VCaP (cell line): ENCODE measurements around the gene TMEM107.

Experiments used
- H3K27ac ChIP-seq: fragments of 450-650 bp; 2 replicates; pipeline ENCODE4 v1.5.1; 2017
- TF ChIP-seq, protein P1 (sequence below): fragments of 450-650 bp; conservative IDR thresholded peaks from 2 replicates; pipeline ENCODE4 v1.5.1; 2017; ENCODE audit warnings: mild to moderate bottlenecking, moderate library complexity

The TMEM107 gene

DNA sequence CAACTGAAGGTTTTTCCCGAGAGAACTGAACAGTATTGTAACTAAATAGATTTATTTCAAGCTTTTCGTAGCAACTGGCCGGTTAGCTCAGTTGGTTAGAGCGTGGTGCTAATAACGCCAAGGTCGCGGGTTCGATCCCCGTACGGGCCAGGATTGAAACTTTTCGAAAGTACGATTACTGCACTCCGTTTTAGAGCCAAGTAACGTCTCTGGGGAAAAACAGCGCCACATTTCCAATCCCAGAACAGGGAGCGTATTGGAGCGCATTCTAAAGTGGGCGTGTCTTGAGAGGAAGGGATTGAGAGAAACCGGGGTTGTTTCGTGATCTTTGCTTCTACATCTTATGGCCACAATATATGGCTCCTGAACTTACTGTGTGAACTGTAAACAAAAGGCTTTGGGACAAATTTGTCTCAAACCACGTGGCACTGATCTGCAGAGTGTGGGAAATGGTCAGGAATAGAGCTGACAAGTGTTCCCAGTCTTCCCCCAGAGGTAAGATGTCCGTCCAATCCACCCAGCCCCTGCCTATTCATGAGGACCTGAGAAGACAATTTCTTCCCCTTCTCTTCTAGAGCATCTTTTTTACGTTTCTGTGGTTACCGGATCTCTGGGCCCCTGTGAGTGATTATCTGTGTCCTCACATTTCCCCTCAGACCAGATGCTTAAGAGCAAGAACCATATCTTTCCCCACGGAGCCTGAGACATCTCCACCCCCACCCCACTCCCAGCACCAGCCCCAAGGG is 11.5 kb upstream of the TMEM107 start:
- TF ChIP-seq, protein P1, sequence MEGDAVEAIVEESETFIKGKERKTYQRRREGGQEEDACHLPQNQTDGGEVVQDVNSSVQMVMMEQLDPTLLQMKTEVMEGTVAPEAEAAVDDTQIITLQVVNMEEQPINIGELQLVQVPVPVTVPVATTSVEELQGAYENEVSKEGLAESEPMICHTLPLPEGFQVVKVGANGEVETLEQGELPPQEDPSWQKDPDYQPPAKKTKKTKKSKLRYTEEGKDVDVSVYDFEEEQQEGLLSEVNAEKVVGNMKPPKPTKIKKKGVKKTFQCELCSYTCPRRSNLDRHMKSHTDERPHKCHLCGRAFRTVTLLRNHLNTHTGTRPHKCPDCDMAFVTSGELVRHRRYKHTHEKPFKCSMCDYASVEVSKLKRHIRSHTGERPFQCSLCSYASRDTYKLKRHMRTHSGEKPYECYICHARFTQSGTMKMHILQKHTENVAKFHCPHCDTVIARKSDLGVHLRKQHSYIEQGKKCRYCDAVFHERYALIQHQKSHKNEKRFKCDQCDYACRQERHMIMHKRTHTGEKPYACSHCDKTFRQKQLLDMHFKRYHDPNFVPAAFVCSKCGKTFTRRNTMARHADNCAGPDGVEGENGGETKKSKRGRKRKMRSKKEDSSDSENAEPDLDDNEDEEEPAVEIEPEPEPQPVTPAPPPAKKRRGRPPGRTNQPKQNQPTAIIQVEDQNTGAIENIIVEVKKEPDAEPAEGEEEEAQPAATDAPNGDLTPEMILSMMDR, result no peak
- H3K27ac ChIP-seq, result peak overlapping the region; percentile 72

DNA sequence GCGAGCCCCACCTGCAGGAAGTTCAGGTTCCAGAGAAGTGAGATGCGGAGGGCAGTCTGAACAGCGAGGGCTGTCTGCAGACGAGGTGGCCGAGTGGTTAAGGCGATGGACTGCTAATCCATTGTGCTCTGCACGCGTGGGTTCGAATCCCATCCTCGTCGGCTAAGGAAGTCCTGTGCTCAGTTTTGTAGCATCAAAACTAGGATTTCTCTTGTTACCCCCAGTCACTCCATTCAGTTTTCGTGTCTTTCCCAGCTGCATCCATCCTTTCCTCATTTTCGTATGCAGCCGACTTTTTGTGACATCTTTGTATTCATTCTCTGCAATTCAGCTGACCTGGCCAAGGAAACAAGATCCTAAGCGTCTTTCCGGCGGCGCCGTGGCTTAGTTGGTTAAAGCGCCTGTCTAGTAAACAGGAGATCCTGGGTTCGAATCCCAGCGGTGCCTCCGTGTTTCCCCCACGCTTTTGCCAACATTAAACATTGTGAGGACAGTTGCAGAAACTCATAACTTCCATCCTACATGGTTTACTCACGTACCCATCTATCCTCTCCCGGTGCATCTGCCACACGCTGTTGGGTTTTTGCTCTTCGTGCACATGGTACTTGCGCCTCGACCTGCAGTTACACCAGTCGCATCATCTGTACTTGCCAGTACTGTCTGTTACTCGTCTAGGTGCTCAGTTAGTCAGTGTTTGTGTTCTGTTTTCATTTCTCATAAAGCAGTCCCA is 10.8 kb upstream of the TMEM107 start:
- H3K27ac ChIP-seq, result peak overlapping the region; percentile 72
- TF ChIP-seq, protein P1, result no peak

DNA sequence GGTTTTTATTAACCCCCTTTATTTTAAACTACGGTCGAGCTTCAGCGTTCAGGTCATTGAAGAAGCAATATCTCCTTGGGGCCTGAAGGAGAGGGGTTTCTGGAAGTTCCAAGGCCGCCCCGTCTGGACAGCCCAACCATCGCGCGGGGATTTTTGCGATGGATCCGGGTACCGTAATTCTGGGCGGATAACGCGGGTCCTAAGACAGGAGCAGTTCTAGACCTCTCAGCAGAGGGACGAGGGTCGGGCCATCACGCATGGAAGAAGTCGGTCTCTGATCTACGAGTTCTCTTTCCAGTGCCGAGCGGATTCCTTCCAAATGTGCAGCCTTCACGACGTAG is 10.2 kb upstream of the TMEM107 start:
- TF ChIP-seq, protein P1, result peak; percentile 22; the same call in 1 of the 2 replicates
- H3K27ac ChIP-seq, result peak overlapping the region; percentile 72

DNA sequence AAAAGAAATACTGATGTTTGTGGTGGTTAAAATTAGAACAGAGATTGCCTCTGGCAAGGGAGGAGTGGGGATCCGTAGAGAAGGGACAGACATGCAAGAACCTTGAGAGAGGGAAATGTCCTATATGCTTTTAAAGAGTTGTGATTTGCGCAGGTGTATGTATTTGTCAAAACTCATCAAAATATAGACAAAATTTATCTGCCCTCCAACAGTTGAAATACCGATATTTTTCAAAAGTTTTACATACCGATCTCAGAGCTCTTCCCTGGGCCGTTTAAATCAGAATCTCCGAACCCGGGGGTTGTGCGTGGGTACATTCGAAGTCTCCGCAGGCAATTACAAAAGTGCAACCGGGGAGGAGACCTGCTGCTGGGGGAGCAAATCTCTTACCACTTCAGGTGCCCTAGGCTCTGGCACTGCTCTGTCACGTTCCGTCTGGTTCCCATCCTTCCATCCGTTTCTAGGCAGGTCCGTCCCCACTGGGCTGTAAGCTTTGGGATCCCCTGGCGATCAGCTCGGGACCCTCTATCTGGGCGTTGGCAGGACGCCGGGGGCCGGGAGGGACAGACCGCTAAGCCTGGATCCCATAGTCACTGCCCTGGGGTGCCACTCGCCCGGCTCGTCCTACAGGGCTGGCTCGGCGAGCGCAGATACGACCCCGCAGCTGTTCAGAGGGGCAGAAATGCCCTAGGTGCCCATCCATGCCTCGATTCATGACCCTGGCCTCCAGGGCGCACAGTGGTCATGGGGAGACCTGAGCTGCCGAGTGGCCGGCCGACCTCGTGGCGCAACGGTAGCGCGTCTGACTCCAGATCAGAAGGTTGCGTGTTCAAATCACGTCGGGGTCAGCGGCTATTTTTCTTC is 9.6 kb upstream of the TMEM107 start:
- H3K27ac ChIP-seq, result peak overlapping the region; percentile 72

DNA sequence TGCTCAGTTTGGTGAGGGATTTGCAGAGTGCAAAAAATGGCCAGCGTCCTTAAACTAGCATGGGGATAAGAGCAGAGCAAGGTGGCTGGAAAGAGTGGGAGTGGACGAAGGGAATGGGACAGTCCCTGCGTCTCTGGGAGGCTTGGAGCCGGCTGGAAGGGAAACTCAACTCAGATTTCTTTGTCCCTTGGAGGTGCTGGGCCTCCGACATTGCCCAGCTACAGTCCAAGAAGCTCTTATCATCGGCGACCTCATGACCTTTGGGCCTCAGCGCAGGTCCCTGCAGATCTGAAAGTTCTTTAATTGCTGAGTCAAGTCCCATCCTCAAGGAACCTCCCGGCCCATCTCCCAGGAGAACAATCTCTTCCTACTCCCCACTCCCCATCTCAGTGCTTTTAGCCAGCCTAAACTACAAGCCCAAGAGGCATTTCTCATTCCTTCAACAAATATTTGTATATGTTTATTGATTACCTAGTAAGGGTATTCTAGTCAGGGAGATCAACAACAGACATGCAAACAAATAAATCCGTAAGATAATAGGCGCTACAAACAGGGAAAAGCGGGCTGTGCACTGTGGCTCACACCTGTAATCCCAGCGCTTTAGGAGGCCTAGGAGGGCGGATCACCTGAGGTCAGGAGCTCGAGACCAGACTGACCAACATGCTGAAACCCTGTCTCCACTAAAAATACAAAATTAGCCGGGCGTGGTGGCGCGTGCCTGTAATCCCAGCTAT is 985 bp upstream of the TMEM107 start:
- TF ChIP-seq, protein P1, result no peak
- H3K27ac ChIP-seq, result no peak overlapping the region

More for the DNA sequence above, 9.6 kb upstream of the TMEM107 start:
- TF ChIP-seq, protein P1, result no peak

DNA sequence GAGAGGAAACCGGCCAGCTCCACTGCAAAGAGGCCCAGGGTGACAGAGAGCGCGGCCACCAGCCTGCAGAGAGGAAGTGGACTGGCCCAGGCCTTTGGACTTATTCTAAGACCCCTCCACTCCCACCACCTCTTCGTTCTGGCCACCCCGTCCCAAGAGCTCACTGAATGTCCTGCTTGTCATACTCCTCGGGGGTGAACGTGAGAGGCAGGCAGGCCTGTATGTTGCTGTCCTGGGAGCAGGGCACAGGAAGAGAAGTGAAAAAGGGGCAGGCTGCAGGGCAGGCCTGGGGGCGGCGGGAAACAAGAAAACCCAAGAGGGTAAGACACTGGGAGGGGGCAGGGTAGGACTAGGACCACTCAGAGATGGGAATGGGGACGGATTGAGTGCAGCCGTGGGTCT is 384 bp downstream of the TMEM107 start:
- H3K27ac ChIP-seq, result peak overlapping the region; percentile 24; the same call in 1 of the 2 replicates
- TF ChIP-seq, protein P1, result no peak
